NCI-H146 (cell line): ENCODE results near the gene STYXL2.

Source experiments
- DNase-seq: peaks from one replicate; lab custom pipeline; 2025; lab: John Stamatoyannopoulos, UW

STYXL2 gene

GRCh38 chr1:167081594-167082156 lies 12.2 kb upstream of the STYXL2 start:
- peak; percentile 65 for DNase-seq

DNA sequence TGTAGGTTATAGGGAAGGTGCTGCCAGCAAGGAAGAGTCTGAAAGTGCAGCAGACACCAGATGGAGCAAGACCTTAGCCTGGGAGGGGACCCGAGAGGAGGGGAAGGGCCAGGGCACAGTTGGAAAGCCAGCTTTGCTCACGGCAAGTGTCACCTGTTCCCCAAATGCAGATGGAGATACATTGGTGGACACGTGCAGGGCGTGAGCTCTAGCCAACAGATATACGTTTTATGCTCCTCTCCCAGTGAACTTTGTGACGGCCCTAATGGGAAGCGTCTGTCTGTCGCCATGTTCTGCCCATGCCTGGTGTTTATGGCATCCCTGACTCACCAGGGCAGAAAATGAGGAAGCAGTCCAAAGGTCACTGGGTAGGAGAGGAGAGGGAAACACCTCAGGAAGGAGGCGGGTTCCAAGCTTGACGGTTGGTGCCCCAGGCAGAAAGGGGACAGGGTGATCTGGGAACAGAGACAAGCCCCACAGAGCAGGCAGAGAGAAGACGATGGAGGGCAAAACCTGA lies 11.3 kb upstream of the STYXL2 start:
- peak; percentile 52 for DNase-seq

DNA sequence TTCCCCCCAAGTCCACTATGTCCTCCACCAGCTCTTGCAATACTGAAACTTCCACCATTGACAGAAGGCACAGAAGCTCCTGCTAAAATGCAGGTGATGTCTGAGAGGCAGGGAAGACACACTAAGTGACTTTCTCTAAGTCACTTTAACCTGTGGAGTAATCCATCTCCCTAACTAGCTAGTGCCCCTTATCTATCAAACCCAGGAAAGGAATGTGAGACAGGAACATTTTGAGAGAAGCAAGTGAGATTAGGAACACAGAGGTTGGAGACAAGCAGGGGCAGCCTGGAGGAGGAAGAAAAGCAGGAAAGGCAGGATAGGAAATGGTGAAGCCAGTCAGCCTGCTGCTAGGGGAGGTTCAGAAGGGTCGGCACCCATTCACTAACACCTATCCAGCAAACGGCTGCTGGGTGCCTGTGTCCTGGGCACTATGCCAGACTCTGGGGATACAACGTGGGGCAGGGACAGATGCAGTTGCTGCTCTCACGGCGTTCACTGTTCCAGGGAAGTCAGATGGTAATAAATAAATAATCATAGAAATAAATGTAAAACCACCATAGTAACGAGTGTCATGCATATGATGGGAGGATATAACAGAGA lies 10.7 kb upstream of the STYXL2 start:
- peak; percentile 65 for DNase-seq

- no peak for DNase-seq
These were observed 10.0 kb upstream of the STYXL2 start for GRCh38 chr1:167083871-167084270.

DNA sequence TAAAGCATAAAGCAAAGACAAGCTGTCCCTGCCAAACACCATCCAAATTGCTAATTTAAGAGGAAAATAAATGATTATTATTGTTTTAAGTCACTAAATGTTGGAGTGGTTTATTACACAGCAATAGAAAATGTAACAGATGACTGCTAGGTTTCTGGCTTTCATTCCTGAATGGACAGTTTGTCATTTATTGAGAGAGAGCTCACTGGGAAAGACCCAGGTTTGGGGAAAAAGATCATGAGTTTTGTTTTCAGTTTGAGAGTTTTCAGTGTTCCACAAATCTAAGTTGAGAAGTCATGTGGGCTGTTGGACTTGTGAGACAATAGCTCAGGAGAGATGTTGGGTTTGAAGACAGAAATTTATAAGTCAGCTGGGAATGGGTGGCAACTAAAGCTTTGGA lies 9.1 kb upstream of the STYXL2 start:
- DNase-seq: no peak

DNA sequence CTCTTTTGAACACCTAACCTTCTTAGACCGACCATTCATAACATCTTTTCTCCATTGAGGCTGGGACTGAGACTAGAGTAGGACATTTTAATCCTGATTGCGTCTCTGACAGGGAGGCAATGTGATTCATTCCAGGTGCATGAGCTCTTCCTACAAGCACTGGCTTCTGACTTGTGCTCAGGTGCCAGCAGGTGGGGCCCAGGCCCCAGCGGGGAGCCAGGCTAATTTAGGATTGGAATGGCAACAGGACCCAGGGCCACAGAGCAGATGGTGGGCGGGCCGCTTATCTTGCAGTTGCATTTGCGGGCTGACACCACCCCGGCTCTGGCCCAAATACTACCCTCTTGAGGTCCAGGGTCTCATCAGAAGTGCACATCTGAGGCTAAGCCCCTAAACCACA lies 7.8 kb upstream of the STYXL2 start:
- DNase-seq: peak; percentile 89

GRCh38 chr1:167086768-167087167 lies 7.1 kb upstream of the STYXL2 start:
- DNase-seq: no peak

DNA sequence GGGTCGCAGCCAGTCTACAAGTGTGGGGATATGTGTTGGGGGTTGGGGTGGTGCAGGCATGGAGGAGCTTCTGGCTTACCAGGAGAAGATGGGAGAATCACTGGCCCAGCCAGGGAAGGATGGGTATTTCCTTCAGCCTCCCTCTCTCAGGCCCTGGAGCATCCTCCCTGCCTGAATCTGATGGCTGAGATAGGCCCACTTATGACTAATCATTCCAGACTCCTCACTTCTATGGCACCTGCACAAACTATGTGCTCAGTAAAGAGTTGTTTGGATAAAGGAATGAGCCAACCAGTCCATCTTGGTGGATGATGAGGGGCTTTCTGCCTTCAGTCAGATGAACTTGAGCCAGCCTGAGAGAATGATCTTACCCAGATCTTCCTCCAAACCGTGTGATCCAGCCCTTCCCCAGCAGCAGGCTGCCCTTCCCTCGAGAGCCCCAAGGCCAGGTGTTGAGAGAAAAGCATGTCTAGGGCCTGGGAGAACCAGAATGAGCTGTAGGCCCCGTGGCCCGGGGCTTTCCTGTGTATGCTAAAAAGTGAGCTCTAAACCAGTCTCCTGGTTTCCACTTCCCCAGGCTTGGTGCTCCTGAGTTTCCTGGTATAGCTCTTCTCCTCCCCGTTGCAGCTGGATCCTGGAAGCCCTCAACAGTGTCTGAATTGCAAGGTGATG lies 5.0 kb upstream of the STYXL2 start:
- no peak for DNase-seq

GRCh38 chr1:167089939-167090313 lies 3.9 kb upstream of the STYXL2 start:
- no peak for DNase-seq

DNA sequence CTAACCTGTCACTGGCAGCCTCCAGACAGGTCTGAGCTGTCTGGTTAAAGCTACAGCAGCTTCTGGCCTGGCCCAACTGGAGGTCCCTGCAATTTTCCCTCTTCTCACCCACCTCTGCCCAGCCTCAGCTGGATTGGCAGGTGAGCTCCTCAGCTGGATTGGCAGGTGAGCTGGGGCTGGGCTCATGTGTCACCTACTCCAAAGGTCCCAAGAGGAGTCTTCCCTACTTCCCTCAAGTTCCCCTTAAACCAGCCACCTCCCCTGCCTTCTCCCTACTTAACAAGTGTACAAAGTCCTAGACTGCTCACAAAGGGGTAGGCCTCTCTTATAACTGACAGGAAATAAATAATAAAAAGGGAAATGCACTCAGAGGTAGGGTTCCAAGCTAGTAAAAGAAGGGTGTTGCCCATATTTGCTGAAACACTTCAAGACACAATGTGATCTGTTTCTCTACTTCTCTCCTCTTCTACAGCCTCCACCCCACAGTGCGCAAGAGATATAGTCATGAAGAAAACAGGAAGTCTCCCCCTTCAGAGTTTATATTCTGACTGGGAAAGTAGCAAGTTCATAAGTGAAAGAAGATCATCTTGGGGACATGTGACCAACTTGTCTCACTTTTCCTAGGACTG lies 3.4 kb upstream of the STYXL2 start, which contains the start of gene GPA33:
Gene GPA33, minus strand, starts transcription at position 64 of the 629 bp plus-strand sequence. CDS start 90 bp downstream, outside the sequence.
- no peak for DNase-seq

DNA sequence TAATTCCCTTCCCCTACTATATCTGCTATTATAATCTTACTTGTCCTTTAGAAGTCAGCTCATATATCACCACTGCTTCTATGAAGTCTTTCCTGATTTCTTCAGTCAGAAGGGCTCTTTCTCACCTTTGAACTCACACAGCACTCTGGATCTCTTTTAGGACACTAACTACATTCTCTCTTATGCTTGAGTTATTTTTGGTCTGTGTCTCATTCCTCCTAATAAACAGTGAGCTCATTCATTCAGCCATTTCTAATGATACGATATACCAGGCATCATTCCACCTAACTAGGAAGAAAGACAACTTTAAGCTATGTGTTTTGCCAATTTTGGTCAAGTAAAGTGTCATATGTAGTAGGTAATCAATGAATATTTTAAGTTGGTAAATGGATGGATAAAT lies 1.2 kb upstream of the STYXL2 start:
- no peak for DNase-seq

DNA sequence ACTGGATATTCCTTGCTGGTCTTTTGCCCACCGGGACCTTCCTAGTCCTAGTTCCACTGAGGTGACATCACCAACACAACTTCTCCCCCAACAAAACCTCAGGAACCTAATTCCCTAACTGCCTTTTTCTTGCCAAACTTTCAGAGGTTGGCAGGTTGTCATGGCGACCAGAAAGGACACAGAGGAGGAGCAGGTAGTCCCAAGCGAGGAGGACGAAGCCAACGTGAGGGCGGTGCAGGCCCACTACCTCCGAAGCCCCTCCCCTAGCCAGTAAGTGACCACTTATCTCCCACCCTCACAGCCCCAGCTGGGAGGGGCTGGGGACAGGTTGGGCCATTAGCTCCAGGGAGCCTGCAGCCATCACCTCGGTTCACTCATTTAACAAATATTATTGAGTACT lies 815 bp downstream of the STYXL2 start:
- peak; percentile 37 for DNase-seq

DNA sequence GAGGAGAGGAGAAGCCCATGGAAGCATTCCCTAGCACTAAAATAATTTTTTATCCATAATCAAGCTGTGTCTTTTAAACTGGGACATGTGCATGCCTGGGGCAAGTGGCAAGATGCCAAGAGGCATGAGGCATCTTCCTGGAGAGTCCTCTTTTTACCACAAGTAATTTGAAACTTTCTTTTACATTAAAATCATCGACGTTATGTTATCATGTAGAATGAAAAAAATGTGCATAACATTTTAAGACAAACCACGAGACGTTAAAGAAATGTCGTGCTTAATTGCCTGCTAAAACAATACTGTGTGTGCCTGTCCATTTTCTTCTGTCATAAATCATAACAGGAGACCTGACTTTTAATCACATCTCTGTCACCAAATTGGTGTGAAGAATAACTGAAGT lies 1.5 kb downstream of the STYXL2 start:
- DNase-seq: peak; percentile 53

DNA sequence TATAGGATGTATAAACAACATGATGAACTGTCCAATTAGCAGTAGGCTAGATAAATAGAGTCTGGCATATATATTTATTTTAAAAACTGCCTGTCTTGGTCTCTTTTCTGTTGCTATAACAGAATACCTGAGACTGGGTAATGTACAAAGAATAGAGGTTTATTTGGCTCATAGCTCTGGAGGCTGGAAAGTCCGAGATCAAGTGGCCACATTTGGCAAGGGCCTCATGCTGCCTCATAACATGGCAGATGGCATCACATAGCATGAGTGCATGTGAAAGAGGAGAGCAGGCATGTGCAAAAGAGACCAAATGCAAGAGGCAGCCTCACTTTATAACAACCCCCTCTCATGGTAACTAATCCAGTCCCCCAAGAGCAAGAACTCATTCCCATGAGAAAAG lies 6.0 kb downstream of the STYXL2 start:
- DNase-seq: no peak

GRCh38 chr1:167100730-167101129 lies 6.9 kb downstream of the STYXL2 start:
- no peak for DNase-seq

DNA sequence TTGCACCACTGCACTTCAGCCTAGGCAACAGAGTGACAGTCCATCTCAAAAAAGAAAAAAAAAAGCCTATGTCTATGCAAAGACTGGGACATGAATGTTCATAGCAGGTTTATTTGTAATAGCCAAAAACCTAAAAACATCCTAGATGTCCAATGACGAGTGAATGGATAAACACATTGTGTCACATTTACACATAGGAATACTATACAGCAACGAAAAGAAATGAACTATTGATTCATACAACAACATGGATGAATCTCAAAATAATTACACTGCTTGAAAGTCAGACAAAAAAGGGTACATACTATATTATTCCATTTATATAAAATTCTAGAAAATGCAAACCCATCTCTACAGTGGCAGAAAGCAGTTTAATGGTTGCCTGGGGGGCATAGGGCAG lies 7.9 kb downstream of the STYXL2 start:
- DNase-seq: no peak

DNA sequence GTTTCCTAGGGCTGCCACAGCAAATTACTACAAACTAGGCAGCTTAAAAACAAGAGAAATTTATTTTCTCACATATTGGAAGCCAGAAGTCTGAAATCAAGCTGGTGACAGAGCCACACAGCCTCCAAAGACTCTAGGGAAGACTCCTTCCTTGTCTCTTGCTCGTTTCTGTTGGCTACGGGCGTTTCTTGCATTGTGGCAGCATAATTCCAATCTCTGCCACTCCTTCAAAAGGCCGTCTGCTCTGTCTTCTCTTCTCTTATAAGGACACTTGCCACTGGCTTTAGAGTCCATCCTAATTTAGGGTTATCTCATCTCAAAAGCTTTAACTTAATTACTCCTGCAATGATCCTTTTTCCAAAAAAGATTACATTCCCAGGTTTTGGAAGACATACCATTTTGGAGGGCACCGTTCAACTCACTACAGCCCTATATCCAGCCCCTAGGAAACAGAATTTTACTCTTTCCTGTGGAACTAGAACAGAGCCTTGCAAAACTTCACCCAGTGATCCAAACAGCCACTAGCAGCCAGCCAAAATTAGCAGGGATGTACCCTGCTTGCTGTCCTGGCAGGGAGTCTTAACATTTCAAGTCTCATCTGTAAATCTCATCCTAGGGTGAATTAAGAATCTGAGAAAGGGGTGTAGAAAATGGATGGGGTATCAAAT lies 9.2 kb downstream of the STYXL2 start:
- no peak for DNase-seq

- no peak for DNase-seq
These were observed 10.4 kb downstream of the STYXL2 start for GRCh38 chr1:167104256-167104633.

DNA sequence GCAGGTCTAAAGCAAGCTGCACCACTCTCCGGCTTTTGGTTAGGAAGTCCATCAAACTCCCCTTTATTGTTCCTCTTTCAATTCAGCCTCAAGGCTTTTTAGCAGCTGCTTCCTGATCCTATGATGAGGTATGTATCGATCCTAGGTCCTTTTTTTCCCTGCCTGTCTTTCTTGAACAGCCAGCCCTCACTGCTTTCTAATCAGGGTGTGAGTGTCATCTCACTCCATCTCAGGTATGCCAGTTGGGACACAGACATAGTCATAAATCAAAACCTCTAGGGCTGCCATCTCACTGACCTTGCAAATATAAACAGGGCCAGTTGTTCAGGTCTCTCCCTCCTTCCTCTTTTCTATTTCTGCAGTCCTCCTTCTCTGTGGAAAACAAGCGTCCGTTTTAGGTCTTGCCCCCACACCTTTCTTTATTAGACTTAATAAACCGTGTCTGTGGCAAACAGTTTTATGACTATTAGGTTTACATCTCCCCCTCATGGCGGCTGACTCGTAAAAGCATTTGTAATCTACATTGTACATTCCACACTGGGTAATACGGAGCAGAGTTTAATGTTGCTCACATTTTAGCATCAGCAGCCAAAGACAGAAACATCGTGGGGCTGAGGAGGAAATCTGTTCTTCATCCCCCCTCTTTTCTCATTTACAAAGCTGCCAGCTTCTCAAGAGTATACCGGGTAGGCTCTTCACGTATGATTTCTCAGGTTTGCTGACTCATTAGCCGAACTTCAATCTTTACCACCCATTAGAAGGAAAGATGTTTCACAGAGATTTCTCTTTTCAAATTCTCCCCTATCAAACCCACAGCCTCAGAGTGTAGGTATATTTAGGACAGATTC lies 11.6 kb downstream of the STYXL2 start:
- DNase-seq: peak; percentile 96

DNA sequence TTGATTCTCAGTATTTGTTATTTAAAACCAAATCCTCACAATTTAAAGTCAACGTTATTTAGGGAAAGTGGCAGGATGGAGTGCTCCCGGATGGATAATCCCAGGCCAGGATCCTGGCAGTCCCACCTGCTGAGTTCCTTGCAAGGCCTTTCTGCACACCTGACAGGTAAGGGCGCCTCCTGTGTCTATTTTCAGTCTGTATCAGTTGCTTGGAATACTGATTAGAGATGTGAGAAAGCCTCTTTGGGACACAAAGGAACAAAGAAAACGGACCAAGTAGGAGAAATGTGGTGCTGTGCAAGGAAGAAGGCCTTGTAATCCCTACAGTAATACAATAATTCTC lies 12.2 kb downstream of the STYXL2 start:
- peak; percentile 84 for DNase-seq

- no peak for DNase-seq
These were observed 13.6 kb downstream of the STYXL2 start for GRCh38 chr1:167107456-167107855.

DNA sequence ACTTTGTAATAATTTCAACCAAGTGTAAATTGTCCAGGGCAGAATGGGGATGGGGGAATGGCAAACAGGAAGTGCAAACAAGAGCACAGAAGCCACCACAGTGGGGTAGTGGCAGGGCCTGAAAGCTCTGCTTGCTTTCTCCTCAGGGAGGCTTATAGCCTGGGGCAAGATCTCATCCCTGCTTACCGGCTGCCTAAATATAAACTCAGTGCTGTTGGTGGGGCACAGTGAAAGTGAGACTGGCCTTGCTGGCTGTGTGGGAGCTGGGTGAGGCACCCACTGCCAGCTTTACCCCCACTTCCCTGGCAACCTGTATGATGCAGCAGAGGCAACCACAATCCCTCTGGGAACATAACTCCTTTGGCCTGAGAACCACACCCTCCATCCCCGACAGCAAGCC lies 15.2 kb downstream of the STYXL2 start:
- DNase-seq: peak; percentile 97
